Measurements from ENCODE around the gene TBRG4. TPM values are rescaled to one million over a fixed set of nuclear protein-coding genes. Genes with fewer than 3 reads are reported as not detected.

The TBRG4 gene
- total and polyA plus RNA-seq, 9 donors = 28.6 to 67.5 (median 49.9) TPM

- DNase-seq = no peak
- H3K27me3 ChIP-seq = no peaks in the 10 kb centered on the region
- no peaks in the 10 kb centered on the region for H3K9me3 ChIP-seq
- 90 to 91% (median 91%) methylated on average over 12 of the region's 12 CpGs for WGBS, 3 donors
- TF ChIP-seq CTCF (IDR thresholded peaks at IDR 0.05) = no peak
- TF ChIP-seq POLR2A (IDR thresholded peaks at IDR 0.05) = no peak
- no peak for TF ChIP-seq EP300 (IDR thresholded peaks at IDR 0.05)
- H3K4me1 ChIP-seq (ENCODE audit: insufficient read depth) = no peaks in the 10 kb centered on the region
- intact Hi-C loops (cut with DNase I) = no loop called here
- no peak overlapping the region for H3K4me3 ChIP-seq
- H3K27ac ChIP-seq = no peak overlapping the region
- H3K36me3 ChIP-seq = no peaks in the 10 kb centered on the region
These were observed 46.2 kb downstream of the TBRG4 start for GRCh38 chr7:45065031-45065995.

GRCh38 chr7:45064047-45064725 is 47.3 kb downstream of the TBRG4 start:
- Histone ChIP-seq H3K27me3 (no peaks in the 10 kb centered on the region), H3K4me3 (no peak overlapping the region), H3K27ac (no peak overlapping the region), H3K9me3 (no peaks in the 10 kb centered on the region), H3K36me3 (no peaks in the 10 kb centered on the region), H3K4me1 (ENCODE audit: insufficient read depth) (no peaks in the 10 kb centered on the region)
- intact Hi-C loops (cut with DNase I) = no loop called here
- no peak for TF ChIP-seq POLR2A (IDR thresholded peaks at IDR 0.05)
- no peak for TF ChIP-seq CTCF (IDR thresholded peaks at IDR 0.05)
- no peak for TF ChIP-seq EP300 (IDR thresholded peaks at IDR 0.05)
- DNase-seq = no peak
- 93 to 95% (median 94%) methylated on average over 16 of the region's 16 CpGs for WGBS, 3 donors

GRCh38 chr7:45061806-45062425 is 49.6 kb downstream of the TBRG4 start:
- Histone ChIP-seq H3K4me3 (no peak overlapping the region), H3K9me3 (no peaks in the 10 kb centered on the region), H3K4me1 (ENCODE audit: insufficient read depth) (no peaks in the 10 kb centered on the region), H3K36me3 (no peaks in the 10 kb centered on the region), H3K27ac (no peak overlapping the region), H3K27me3 (no peaks in the 10 kb centered on the region)
- intact Hi-C loops (cut with DNase I) = no loop called here
- TF ChIP-seq EP300 (IDR thresholded peaks at IDR 0.05) = no peak
- TF ChIP-seq CTCF (IDR thresholded peaks at IDR 0.05) = no peak
- TF ChIP-seq POLR2A (IDR thresholded peaks at IDR 0.05) = no peak
- WGBS, 3 donors = 94 to 98% (median 95%) methylated on average over 1 of the region's 1 CpG
- DNase-seq = no peak

- Histone ChIP-seq H3K27ac (no peak overlapping the region), H3K4me3 (no peak overlapping the region), H3K27me3 (no peaks in the 10 kb centered on the region), H3K36me3 (no peaks in the 10 kb centered on the region), H3K4me1 (ENCODE audit: insufficient read depth) (no peaks in the 10 kb centered on the region), H3K9me3 (no peaks in the 10 kb centered on the region)
- DNase-seq = no peak
- no peak for TF ChIP-seq POLR2A (IDR thresholded peaks at IDR 0.05)
- no peak for TF ChIP-seq EP300 (IDR thresholded peaks at IDR 0.05)
- TF ChIP-seq CTCF (IDR thresholded peaks at IDR 0.05) = no peak
- intact Hi-C loops (cut with DNase I) = no loop called here
- 98 to 100% (median 100%) methylated on average over 2 of the region's 2 CpGs for WGBS, 3 donors
These were observed 50.1 kb downstream of the TBRG4 start for GRCh38 chr7:45061352-45061751.

Data from ovary (tissue), 9 donors.